OCI-LY1 (cell line): ENCODE measurements around the gene POC1A.

Experiments
- H2AFZ ChIP-seq: fragments of 200-600 bp; sonication (generic), shearing (Covaris generic); 2 replicates; pipeline ENCODE4 v1.6.0; 2014; ENCODE audit warnings: antibody characterized with exemption, mild to moderate bottlenecking, low read length
- H3F3A ChIP-seq: fragments of 200-600 bp; sonication (generic), shearing (Covaris generic); 2 replicates; pipeline ENCODE4 v1.6.0; 2014; ENCODE audit warnings: mild to moderate bottlenecking, antibody characterized with exemption, low read length, moderate library complexity; ENCODE audit not compliant: insufficient read depth
- H3K27ac ChIP-seq: fragments of 200-600 bp; sonication (generic); 2 replicates; pipeline ENCODE4 v1.5.1; 2014; ENCODE audit warnings: low read length, mixed run types, mild to moderate bottlenecking, low read depth; ENCODE audit not compliant: poor library complexity, severe bottlenecking
- H3K27me3 ChIP-seq: fragments of 200-600 bp; sonication (generic); 2 replicates; pipeline ENCODE4 v1.6.0; 2014; ENCODE audit warnings: antibody characterized with exemption, mild to moderate bottlenecking, low read length, moderate library complexity; ENCODE audit not compliant: insufficient read depth
- H3K36me3 ChIP-seq: fragments of 200-600 bp; sonication (generic); 2 replicates; pipeline ENCODE4 v1.6.1; 2014; ENCODE audit warnings: mild to moderate bottlenecking, antibody characterized with exemption, low read length, moderate library complexity, mixed read lengths; ENCODE audit not compliant: insufficient read depth
- H3K4me1 ChIP-seq: fragments of 200-600 bp; sonication (generic); 2 replicates; pipeline ENCODE4 v1.5.1; 2014; ENCODE audit warnings: mild to moderate bottlenecking, low read length, moderate library complexity; ENCODE audit not compliant: insufficient read depth, severe bottlenecking
- H3K4me2 ChIP-seq: fragments of 200-600 bp; sonication (generic), shearing (Covaris generic); 2 replicates; pipeline ENCODE4 v1.6.1; 2014; ENCODE audit warnings: low read length
- H3K4me3 ChIP-seq: fragments of 200-600 bp; sonication (generic); 2 replicates; pipeline ENCODE4 v1.5.1; 2014; ENCODE audit warnings: low read length, low read depth, mild to moderate bottlenecking, mixed read lengths; ENCODE audit not compliant: poor library complexity, severe bottlenecking
- H3K79me2 ChIP-seq: fragments of 200-600 bp; shearing (Covaris generic); 2 replicates; pipeline ENCODE4 v1.6.1; 2016; ENCODE audit warnings: mixed run types, low read length, mixed read lengths; ENCODE audit not compliant: insufficient read depth
- H3K9ac ChIP-seq: fragments of 200-600 bp; sonication (generic), shearing (Covaris generic); 2 replicates; pipeline ENCODE4 v1.6.1; 2014; ENCODE audit warnings: mild to moderate bottlenecking, low read length, mixed read lengths
- H3K9me2 ChIP-seq: fragments of 200-600 bp; sonication (generic), shearing (Covaris generic); 2 replicates; pipeline ENCODE4 v1.6.1; 2014; ENCODE audit warnings: low read depth, mild to moderate bottlenecking, low read length, mixed read lengths
- H3K9me3 ChIP-seq: fragments of 200-600 bp; shearing (Covaris generic); 2 replicates; pipeline ENCODE4 v1.6.1; 2014; ENCODE audit warnings: low read length, mixed read lengths
- H4K20me1 ChIP-seq: fragments of 200-600 bp; sonication (generic), shearing (Covaris generic); 2 replicates; pipeline ENCODE4 v1.6.0; 2016; ENCODE audit warnings: mild to moderate bottlenecking, low read length; ENCODE audit not compliant: insufficient read depth
- EZH2 ChIP-seq: fragments of 200-600 bp; sonication (generic), shearing (Covaris generic); IDR thresholded peaks from 2 replicates; pipeline ENCODE4 v1.8.0; 2017; ENCODE audit warnings: borderline replicate concordance, mixed run types, mild to moderate bottlenecking, antibody characterized with exemption, low read length, moderate library complexity, mixed read lengths
- TF ChIP-seq, protein P1 (sequence below): fragments of 200-600 bp; sonication (generic), shearing (Covaris generic); IDR thresholded peaks from 2 replicates; pipeline ENCODE4 v1.5.1; 2017; ENCODE audit warnings: mild to moderate bottlenecking, antibody characterized with exemption, low read length, moderate library complexity, mixed read lengths

Gene POC1A

GRCh38 chr3:52149726-52150125 lies 4.5 kb downstream of the POC1A start:
- H3K4me1 ChIP-seq = peaks cover 22% of the 10 kb centered on the region
- H3K36me3 ChIP-seq = peaks cover 40% of the 10 kb centered on the region
- H3K4me2 ChIP-seq = no peak overlapping the region
- TF ChIP-seq EZH2 = no peak
- H3K9me3 ChIP-seq = no peaks in the 10 kb centered on the region
- H4K20me1 ChIP-seq = no peaks in the 10 kb centered on the region
- H3K27ac ChIP-seq = no peak overlapping the region
- no peaks in the 10 kb centered on the region for H3K9me2 ChIP-seq
- no peaks in the 10 kb centered on the region for H3F3A ChIP-seq
- H3K9ac ChIP-seq = no peak overlapping the region
- no peak overlapping the region for H2AFZ ChIP-seq
- H3K79me2 ChIP-seq = no peaks in the 10 kb centered on the region
- H3K27me3 ChIP-seq = no peaks in the 10 kb centered on the region
- H3K4me3 ChIP-seq = no peak overlapping the region

GRCh38 chr3:52149021-52149420 lies 5.2 kb downstream of the POC1A start:
- Histone ChIP-seq H3K9ac (no peak overlapping the region), H3K27ac (no peak overlapping the region), H3K36me3 (peaks cover 43% of the 10 kb centered on the region), H3K4me3 (no peak overlapping the region), H3K4me1 (peaks cover 21% of the 10 kb centered on the region), H3K27me3 (no peaks in the 10 kb centered on the region), H3K79me2 (no peaks in the 10 kb centered on the region), H3F3A (no peaks in the 10 kb centered on the region), H2AFZ (no peak overlapping the region), H4K20me1 (no peaks in the 10 kb centered on the region), H3K4me2 (no peak overlapping the region), H3K9me3 (no peaks in the 10 kb centered on the region), H3K9me2 (no peaks in the 10 kb centered on the region)
- TF ChIP-seq EZH2 = no peak
- TF ChIP-seq, protein P1, sequence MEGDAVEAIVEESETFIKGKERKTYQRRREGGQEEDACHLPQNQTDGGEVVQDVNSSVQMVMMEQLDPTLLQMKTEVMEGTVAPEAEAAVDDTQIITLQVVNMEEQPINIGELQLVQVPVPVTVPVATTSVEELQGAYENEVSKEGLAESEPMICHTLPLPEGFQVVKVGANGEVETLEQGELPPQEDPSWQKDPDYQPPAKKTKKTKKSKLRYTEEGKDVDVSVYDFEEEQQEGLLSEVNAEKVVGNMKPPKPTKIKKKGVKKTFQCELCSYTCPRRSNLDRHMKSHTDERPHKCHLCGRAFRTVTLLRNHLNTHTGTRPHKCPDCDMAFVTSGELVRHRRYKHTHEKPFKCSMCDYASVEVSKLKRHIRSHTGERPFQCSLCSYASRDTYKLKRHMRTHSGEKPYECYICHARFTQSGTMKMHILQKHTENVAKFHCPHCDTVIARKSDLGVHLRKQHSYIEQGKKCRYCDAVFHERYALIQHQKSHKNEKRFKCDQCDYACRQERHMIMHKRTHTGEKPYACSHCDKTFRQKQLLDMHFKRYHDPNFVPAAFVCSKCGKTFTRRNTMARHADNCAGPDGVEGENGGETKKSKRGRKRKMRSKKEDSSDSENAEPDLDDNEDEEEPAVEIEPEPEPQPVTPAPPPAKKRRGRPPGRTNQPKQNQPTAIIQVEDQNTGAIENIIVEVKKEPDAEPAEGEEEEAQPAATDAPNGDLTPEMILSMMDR = no peak

GRCh38 chr3:52147804-52148203 lies 6.4 kb downstream of the POC1A start:
- no peak overlapping the region for H3K9ac ChIP-seq
- H3K36me3 ChIP-seq = peaks cover 49% of the 10 kb centered on the region
- no peaks in the 10 kb centered on the region for H3K9me3 ChIP-seq

DNA sequence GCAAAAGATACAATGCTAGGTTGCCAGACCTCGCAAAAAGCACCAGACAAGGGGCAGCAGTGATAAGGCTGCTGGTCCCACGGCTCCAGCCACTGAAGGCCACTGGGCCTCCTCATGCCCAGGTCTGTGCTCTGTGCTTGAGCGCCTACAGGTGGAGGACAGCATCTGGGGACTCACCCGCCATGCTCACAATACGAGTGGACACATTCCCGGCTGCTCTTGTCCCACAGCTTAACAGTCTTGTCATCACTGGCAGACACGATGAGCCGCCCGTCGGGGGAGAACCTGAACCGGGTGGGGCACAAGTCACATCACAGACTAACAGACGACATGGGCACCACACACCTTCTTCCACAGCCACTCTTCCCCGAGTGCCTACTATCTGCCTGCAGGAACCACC lies 7.4 kb downstream of the POC1A start:
- Histone ChIP-seq H3K27ac (no peak overlapping the region), H3K27me3 (no peaks in the 10 kb centered on the region), H3K36me3 (peaks cover 56% of the 10 kb centered on the region), H3K4me3 (no peak overlapping the region), H3K9ac (no peak overlapping the region), H4K20me1 (no peaks in the 10 kb centered on the region), H3K79me2 (no peaks in the 10 kb centered on the region), H3F3A (no peaks in the 10 kb centered on the region), H2AFZ (no peak overlapping the region), H3K9me3 (no peaks in the 10 kb centered on the region), H3K4me1 (peaks cover 9% of the 10 kb centered on the region), H3K9me2 (no peaks in the 10 kb centered on the region), H3K4me2 (no peak overlapping the region)
- TF ChIP-seq EZH2 = no peak
- TF ChIP-seq, protein P1 = no peak

More at GRCh38 chr3:52147804-52148203, 6.4 kb downstream of the POC1A start:
- Histone ChIP-seq H3K79me2 (no peaks in the 10 kb centered on the region), H3K27ac (no peak overlapping the region), H3K4me3 (no peak overlapping the region), H3F3A (no peaks in the 10 kb centered on the region), H4K20me1 (no peaks in the 10 kb centered on the region), H3K27me3 (no peaks in the 10 kb centered on the region), H3K9me2 (no peaks in the 10 kb centered on the region), H3K4me1 (peaks cover 12% of the 10 kb centered on the region), H2AFZ (no peak overlapping the region), H3K4me2 (no peak overlapping the region)
- no peak for TF ChIP-seq EZH2
- TF ChIP-seq, protein P1 = no peak
